ENCODE measurements around the gene BANF2. TPM values are rescaled to one million over a fixed set of nuclear protein-coding genes. Genes with fewer than 3 reads are reported as not detected.
"Not testable (repeated sequence)": the region's sequence is repeated elsewhere in the genome, so short reads cannot be mapped to it uniquely, and the experiment has no call there.

The BANF2 gene
- total RNA-seq, 1 experiment from 2014 or later: not detected

DNA sequence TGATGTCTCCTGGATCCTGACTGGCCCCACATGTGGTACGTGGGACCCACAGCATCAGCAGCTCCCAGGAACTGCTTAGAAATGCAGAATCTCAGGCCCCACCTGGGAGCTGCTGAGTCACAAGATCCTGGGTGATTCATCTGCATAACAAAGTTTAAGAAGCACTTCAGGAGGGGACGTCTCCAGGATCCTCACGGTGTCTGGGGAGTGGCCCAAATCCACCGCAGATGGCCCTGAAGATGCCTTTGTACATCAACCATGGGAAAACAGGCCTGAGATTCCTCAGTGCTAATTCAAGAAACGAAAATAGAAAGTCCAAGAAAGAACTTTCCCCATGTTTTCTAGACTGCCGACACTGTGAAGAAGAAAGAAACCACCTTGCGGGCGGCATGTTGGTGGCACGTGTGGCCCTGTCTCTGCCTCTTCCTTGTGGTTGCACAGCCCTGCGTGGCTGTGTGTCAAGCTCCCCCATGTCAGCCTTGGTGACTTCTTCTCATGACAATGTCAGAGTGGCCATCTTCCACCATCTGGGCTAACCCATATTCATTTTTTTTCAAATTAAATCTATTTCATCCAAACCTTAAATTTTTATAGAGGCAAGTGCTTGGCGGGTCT lies 43.8 kb upstream of the BANF2 start:
- Mint-ChIP-seq H3K27ac (ENCODE audit: unreplicated experiment) (no peak overlapping the region), H3K4me1 (ENCODE audit: low read depth, unreplicated experiment) (no peaks in the 10 kb centered on the region), H3K27me3 (ENCODE audit: unreplicated experiment) (no peaks in the 10 kb centered on the region), H3K9me3 (ENCODE audit: low read depth, unreplicated experiment) (no peaks in the 10 kb centered on the region), H3K36me3 (ENCODE audit: insufficient read depth, unreplicated experiment) (peaks cover 15% of the 10 kb centered on the region), H3K4me3 (ENCODE audit: low read depth, unreplicated experiment) (no peak overlapping the region)
- CTCF ChIA-PET: no interaction called here
- BruUV-seq (replicated peaks): no TSS peak
- DNase-seq: no peak
- intact Hi-C loops (cut with micrococcal nuclease; ENCODE audit: unreplicated experiment): loop anchor here (10.0 kb wide), 1 partner anchor 249 kb away; no protein-coding TSS in a partner anchor
- TF ChIP-seq CTCF (IDR thresholded peaks at IDR 0.05; ENCODE audit: unreplicated experiment): no peak

DNA sequence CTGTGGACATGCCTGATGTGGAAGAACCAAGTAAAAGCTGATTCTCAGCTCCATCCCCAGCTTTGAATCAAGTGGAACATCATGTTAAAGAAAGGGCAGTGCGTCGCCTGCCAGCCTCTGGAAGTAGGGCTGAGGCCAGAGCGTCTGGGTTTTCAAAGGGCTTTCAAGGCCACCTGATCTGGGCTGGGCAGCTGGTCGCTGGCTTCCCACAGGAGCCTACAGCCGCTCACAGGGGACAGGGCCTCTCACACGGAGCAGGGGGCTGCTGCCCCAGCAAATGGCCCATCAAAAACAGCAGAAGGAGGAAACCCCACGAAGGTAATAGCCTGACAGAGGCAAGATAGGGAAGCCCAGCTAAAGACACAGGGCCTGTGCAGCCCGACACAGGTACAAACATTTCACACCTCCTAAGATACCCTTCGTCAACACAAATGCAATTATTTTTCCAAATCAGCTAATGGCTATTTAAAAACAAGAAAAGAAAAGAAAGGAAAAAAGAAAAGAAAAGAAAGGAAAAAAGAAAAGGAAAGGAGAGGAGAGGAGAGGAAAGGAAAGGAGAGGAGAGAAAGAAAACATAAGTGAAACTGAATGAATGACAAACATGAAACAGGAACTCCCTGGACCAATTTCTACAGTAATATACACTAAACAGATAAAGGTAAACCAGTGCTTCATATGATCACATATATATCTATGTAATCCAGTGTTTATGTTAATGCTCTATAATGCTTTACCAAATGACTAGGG lies 42.5 kb upstream of the BANF2 start:
- Mint-ChIP-seq H3K9me3 (ENCODE audit: low read depth, unreplicated experiment) (no peaks in the 10 kb centered on the region), H3K4me1 (ENCODE audit: low read depth, unreplicated experiment) (no peaks in the 10 kb centered on the region), H3K4me3 (ENCODE audit: low read depth, unreplicated experiment) (no peak overlapping the region), H3K27me3 (ENCODE audit: unreplicated experiment) (no peaks in the 10 kb centered on the region), H3K27ac (ENCODE audit: unreplicated experiment) (no peak overlapping the region), H3K36me3 (ENCODE audit: insufficient read depth, unreplicated experiment) (peaks cover 15% of the 10 kb centered on the region)
- no peak for DNase-seq
- intact Hi-C loops (cut with micrococcal nuclease; ENCODE audit: unreplicated experiment): loop anchor here (10.0 kb wide), 1 partner anchor 248 kb away; no protein-coding TSS in a partner anchor
- BruUV-seq (replicated peaks): no TSS peak
- CTCF ChIA-PET: no interaction called here
- no peak for TF ChIP-seq CTCF (IDR thresholded peaks at IDR 0.05; ENCODE audit: unreplicated experiment)

- TF ChIP-seq CTCF (IDR thresholded peaks at IDR 0.05; ENCODE audit: unreplicated experiment): no peak
- H3K36me3 Mint-ChIP-seq (ENCODE audit: insufficient read depth, unreplicated experiment): peaks cover 15% of the 10 kb centered on the region
- BruUV-seq (replicated peaks): no TSS peak
- no peak overlapping the region for H3K4me3 Mint-ChIP-seq (ENCODE audit: low read depth, unreplicated experiment)
- H3K4me1 Mint-ChIP-seq (ENCODE audit: low read depth, unreplicated experiment): no peaks in the 10 kb centered on the region
- no peak overlapping the region for H3K27ac Mint-ChIP-seq (ENCODE audit: unreplicated experiment)
- H3K9me3 Mint-ChIP-seq (ENCODE audit: low read depth, unreplicated experiment): no peaks in the 10 kb centered on the region
- DNase-seq: no peak
- intact Hi-C loops (cut with micrococcal nuclease; ENCODE audit: unreplicated experiment): loop anchor here (10.0 kb wide), 1 partner anchor 247 kb away; no protein-coding TSS in a partner anchor
- no peaks in the 10 kb centered on the region for H3K27me3 Mint-ChIP-seq (ENCODE audit: unreplicated experiment)
- CTCF ChIA-PET: no interaction called here
Measured at GRCh38 chr20:17657898-17658647, 41.7 kb upstream of the BANF2 start.

DNA sequence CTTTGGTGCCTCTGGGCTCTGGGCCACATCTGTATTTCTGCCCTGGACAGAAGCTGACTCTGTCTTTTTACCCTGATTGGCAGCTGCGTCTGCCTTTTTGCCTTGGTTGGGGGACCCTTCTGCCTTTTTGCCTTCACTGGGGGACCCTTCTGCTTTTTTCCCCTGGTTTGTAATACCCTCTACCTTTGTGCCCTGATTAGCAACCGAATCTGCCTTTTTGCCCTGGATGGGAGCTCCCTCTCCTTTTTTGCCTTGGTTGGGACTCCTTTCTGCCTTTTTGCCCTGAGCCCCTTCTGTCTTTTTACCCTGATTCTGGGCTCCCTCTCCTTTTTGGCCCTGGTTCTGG lies 41.1 kb upstream of the BANF2 start:
- TF ChIP-seq CTCF (IDR thresholded peaks at IDR 0.05; ENCODE audit: unreplicated experiment): no peak
- intact Hi-C loops (cut with micrococcal nuclease; ENCODE audit: unreplicated experiment): loop anchor here (10.0 kb wide), 1 partner anchor 246 kb away; no protein-coding TSS in a partner anchor
- Mint-ChIP-seq H3K36me3 (ENCODE audit: insufficient read depth, unreplicated experiment) (peaks cover 15% of the 10 kb centered on the region), H3K4me1 (ENCODE audit: low read depth, unreplicated experiment) (no peaks in the 10 kb centered on the region), H3K9me3 (ENCODE audit: low read depth, unreplicated experiment) (no peaks in the 10 kb centered on the region), H3K27me3 (ENCODE audit: unreplicated experiment) (no peaks in the 10 kb centered on the region), H3K27ac (ENCODE audit: unreplicated experiment) (no peak overlapping the region), H3K4me3 (ENCODE audit: low read depth, unreplicated experiment) (no peak overlapping the region)
- CTCF ChIA-PET: no interaction called here
- DNase-seq: no peak
- no TSS peak for BruUV-seq (replicated peaks)

DNA sequence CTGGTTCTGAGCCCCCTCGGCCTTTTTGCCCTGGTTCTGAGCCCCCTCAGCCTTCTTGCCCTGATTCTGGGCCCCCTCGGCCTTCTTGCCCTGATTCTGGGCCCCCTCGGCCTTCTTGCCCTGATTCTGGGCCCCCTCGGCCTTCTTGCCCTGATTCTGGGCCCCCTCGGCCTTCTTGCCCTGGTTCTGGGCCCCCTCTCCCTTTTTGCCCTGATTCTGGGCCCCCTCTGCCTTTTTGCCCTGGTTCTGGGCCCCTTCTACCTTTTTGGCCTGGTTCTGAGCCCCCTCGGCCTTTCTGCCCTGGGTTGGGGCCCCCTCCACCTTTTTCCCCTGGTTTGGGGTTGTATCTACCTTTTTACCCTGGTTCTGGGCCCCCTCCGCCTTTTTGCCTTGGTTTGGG lies 40.4 kb upstream of the BANF2 start:
- DNase-seq; H3K4me1 Mint-ChIP-seq (ENCODE audit: low read depth, unreplicated experiment); H3K27ac Mint-ChIP-seq (ENCODE audit: unreplicated experiment); H3K27me3 Mint-ChIP-seq (ENCODE audit: unreplicated experiment); H3K9me3 Mint-ChIP-seq (ENCODE audit: low read depth, unreplicated experiment); H3K4me3 Mint-ChIP-seq (ENCODE audit: low read depth, unreplicated experiment); BruUV-seq (replicated peaks); CTCF ChIA-PET: not testable (repeated sequence)
- intact Hi-C loops (cut with micrococcal nuclease; ENCODE audit: unreplicated experiment): loop anchor here (10.0 kb wide), 1 partner anchor 245 kb away; no protein-coding TSS in a partner anchor
- peaks cover 15% of the 10 kb centered on the region for H3K36me3 Mint-ChIP-seq (ENCODE audit: insufficient read depth, unreplicated experiment)

Data from Calu3 (cell line).